ENCODE measurements around the gene GXYLT2. TPM values are rescaled to one million over a fixed set of nuclear protein-coding genes. Genes with fewer than 3 reads are reported as not detected.

Gene GXYLT2
- total and polyA plus RNA-seq, 2 of the 13 experiments (the other 11 are each of a cell fraction or from before 2014, with no cell fraction given): 4.3 to 6.9 TPM

GRCh38 chr3:72887343-72887704 is 522 bp upstream of the GXYLT2 start (continued):
- TF ChIP-seq, protein P1, sequence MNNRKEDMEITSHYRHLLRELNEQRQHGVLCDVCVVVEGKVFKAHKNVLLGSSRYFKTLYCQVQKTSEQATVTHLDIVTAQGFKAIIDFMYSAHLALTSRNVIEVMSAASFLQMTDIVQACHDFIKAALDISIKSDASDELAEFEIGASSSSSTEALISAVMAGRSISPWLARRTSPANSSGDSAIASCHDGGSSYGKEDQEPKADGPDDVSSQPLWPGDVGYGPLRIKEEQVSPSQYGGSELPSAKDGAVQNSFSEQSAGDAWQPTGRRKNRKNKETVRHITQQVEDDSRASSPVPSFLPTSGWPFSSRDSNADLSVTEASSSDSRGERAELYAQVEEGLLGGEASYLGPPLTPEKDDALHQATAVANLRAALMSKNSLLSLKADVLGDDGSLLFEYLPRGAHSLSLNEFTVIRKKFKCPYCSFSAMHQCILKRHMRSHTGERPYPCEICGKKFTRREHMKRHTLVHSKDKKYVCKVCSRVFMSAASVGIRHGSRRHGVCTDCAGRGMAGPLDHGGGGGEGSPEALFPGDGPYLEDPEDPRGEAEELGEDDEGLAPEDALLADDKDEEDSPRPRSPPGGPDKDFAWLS (CRISPR knock-in tag; IDR thresholded peaks at IDR 0.05; ENCODE audit: borderline replicate concordance): no peak
- TF ChIP-seq ZFP41 (CRISPR knock-in tag; IDR thresholded peaks at IDR 0.05; ENCODE audit: borderline replicate concordance) (no peak), JUNB (CRISPR knock-in tag; IDR thresholded peaks at IDR 0.05; ENCODE audit: borderline replicate concordance) (no peak), KAT7 (CRISPR knock-in tag; IDR thresholded peaks at IDR 0.05; ENCODE audit: borderline replicate concordance) (no peak), TGIF2 (CRISPR knock-in tag; IDR thresholded peaks at IDR 0.05) (no peak)

- H3K9ac ChIP-seq (ENCODE audit: insufficient read depth, low read depth, low read length): peak overlapping the region; percentile 57
- H4K20me1 ChIP-seq (ENCODE audit: insufficient read depth, low read length): no peaks in the 10 kb centered on the region
- peak overlapping the region; percentile 90 for H3K4me2 ChIP-seq (ENCODE audit: low read depth, low read length)
- no peaks in the 10 kb centered on the region for H3K9me3 ChIP-seq (ENCODE audit: low read length)
- H3K79me2 ChIP-seq (ENCODE audit: insufficient read depth, low read length): peaks cover 2% of the 10 kb centered on the region
- in situ Hi-C loops (cut with HindIII; ENCODE audit: extremely low pct_ligation_motif_present, low pct_unique_long_range_greater_than_20kb) (no loop called here), intact Hi-C loops (cut with micrococcal nuclease; ENCODE audit: unreplicated experiment) (loop anchor here (5.0 kb wide), 3 partner anchors 41 to 169 kb away; partner anchors contain the start of genes PPP4R2 and SHQ1)
- H3K4me3 ChIP-seq (replicated peaks in 1 of 3; ENCODE audit: insufficient read depth in 1 of 3, low read depth in 2 of 3, low read length in 3 of 3): peak overlapping the region; percentile 70 to 90 (median 75)
- FAIRE-seq: peak; percentile 56
- under 1% methylated on average over 18 of the region's 21 CpGs for WGBS (ENCODE audit: low lambda C conversion rate)
- H3K27me3 ChIP-seq (ENCODE audit: control insufficient read depth in 1 of 2, insufficient read depth in 2 of 2, low read length in 2 of 2): no peaks in the 10 kb centered on the region; a peak in 1 of 5 replicates
- CTCF ChIA-PET (ENCODE audit: low intra/inter-chr PET ratio, low total read pairs): no interaction called here
- peak; percentile 51 for DNase-seq (ENCODE audit: low spot score)
- TSS peak; percentile 48 for BruUV-seq (replicated peaks)
- POLR2A ChIA-PET: interaction anchor here (1.5 kb wide), 1 partner anchor 11 kb away, joined by 3 read pairs; no protein-coding TSS in a partner anchor
- peak; percentile 22 for ATAC-seq
- no peaks in the 10 kb centered on the region for H3K36me3 ChIP-seq (replicated peaks in 1 of 2; ENCODE audit: control insufficient read depth in 1 of 2, insufficient read depth in 2 of 2, low read length in 2 of 2)
- H2AFZ ChIP-seq (ENCODE audit: low read length): peak overlapping the region; percentile 98
- H3K27ac ChIP-seq (ENCODE audit: extremely low read length, insufficient read depth, low read length): peak overlapping the region; percentile 50
- peaks cover 67% of the 10 kb centered on the region for H3K4me1 ChIP-seq (ENCODE audit: insufficient read depth, low read length)
- TF ChIP-seq PAXIP1 (CRISPR knock-in tag; conservative IDR thresholded peaks at IDR 0.05): 0 out of 2 replicates have a peak, but pooled peaks have one; percentile 14
- peak; percentile 46; the same call in 1 of the 2 replicates for TF ChIP-seq ARID5B (CRISPR knock-in tag; IDR thresholded peaks at IDR 0.05)
- TF ChIP-seq, protein P2, sequence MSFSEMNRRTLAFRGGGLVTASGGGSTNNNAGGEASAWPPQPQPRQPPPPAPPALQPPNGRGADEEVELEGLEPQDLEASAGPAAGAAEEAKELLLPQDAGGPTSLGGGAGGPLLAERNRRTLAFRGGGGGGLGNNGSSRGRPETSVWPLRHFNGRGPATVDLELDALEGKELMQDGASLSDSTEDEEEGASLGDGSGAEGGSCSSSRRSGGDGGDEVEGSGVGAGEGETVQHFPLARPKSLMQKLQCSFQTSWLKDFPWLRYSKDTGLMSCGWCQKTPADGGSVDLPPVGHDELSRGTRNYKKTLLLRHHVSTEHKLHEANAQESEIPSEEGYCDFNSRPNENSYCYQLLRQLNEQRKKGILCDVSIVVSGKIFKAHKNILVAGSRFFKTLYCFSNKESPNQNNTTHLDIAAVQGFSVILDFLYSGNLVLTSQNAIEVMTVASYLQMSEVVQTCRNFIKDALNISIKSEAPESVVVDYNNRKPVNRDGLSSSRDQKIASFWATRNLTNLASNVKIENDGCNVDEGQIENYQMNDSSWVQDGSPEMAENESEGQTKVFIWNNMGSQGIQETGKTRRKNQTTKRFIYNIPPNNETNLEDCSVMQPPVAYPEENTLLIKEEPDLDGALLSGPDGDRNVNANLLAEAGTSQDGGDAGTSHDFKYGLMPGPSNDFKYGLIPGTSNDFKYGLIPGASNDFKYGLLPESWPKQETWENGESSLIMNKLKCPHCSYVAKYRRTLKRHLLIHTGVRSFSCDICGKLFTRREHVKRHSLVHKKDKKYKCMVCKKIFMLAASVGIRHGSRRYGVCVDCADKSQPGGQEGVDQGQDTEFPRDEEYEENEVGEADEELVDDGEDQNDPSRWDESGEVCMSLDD (CRISPR knock-in tag; IDR thresholded peaks at IDR 0.05; ENCODE audit: borderline replicate concordance): 0 out of 2 replicates have a peak, but pooled peaks have one; percentile 49
Observed at GRCh38 chr3:72888546-72889309, 882 bp downstream of the GXYLT2 start.

All from HepG2 (cell line).